OCI-LY1 (cell line): ENCODE measurements around the gene CDK13.
"Not testable (repeated sequence)": the region's sequence is repeated elsewhere in the genome, so short reads cannot be mapped to it uniquely, and the experiment has no call there.

Source experiments
- H2AFZ ChIP-seq: fragments of 200-600 bp; sonication (generic), shearing (Covaris generic); 2 replicates; pipeline ENCODE4 v1.6.0; 2014; ENCODE audit warnings: antibody characterized with exemption, mild to moderate bottlenecking, low read length
- H3F3A ChIP-seq: fragments of 200-600 bp; sonication (generic), shearing (Covaris generic); 2 replicates; pipeline ENCODE4 v1.6.0; 2014; ENCODE audit warnings: mild to moderate bottlenecking, antibody characterized with exemption, low read length, moderate library complexity; ENCODE audit not compliant: insufficient read depth
- H3K27ac ChIP-seq: fragments of 200-600 bp; sonication (generic); 2 replicates; pipeline ENCODE4 v1.5.1; 2014; ENCODE audit warnings: low read length, mixed run types, mild to moderate bottlenecking, low read depth; ENCODE audit not compliant: poor library complexity, severe bottlenecking
- H3K27me3 ChIP-seq: fragments of 200-600 bp; sonication (generic); 2 replicates; pipeline ENCODE4 v1.6.0; 2014; ENCODE audit warnings: antibody characterized with exemption, mild to moderate bottlenecking, low read length, moderate library complexity; ENCODE audit not compliant: insufficient read depth
- H3K36me3 ChIP-seq: fragments of 200-600 bp; sonication (generic); 2 replicates; pipeline ENCODE4 v1.6.1; 2014; ENCODE audit warnings: mild to moderate bottlenecking, antibody characterized with exemption, low read length, moderate library complexity, mixed read lengths; ENCODE audit not compliant: insufficient read depth
- H3K4me1 ChIP-seq: fragments of 200-600 bp; sonication (generic); 2 replicates; pipeline ENCODE4 v1.5.1; 2014; ENCODE audit warnings: mild to moderate bottlenecking, low read length, moderate library complexity; ENCODE audit not compliant: insufficient read depth, severe bottlenecking
- H3K4me2 ChIP-seq: fragments of 200-600 bp; sonication (generic), shearing (Covaris generic); 2 replicates; pipeline ENCODE4 v1.6.1; 2014; ENCODE audit warnings: low read length
- H3K4me3 ChIP-seq: fragments of 200-600 bp; sonication (generic); 2 replicates; pipeline ENCODE4 v1.5.1; 2014; ENCODE audit warnings: low read length, low read depth, mild to moderate bottlenecking, mixed read lengths; ENCODE audit not compliant: poor library complexity, severe bottlenecking
- H3K79me2 ChIP-seq: fragments of 200-600 bp; shearing (Covaris generic); 2 replicates; pipeline ENCODE4 v1.6.1; 2016; ENCODE audit warnings: mixed run types, low read length, mixed read lengths; ENCODE audit not compliant: insufficient read depth
- H3K9ac ChIP-seq: fragments of 200-600 bp; sonication (generic), shearing (Covaris generic); 2 replicates; pipeline ENCODE4 v1.6.1; 2014; ENCODE audit warnings: mild to moderate bottlenecking, low read length, mixed read lengths
- H3K9me2 ChIP-seq: fragments of 200-600 bp; sonication (generic), shearing (Covaris generic); 2 replicates; pipeline ENCODE4 v1.6.1; 2014; ENCODE audit warnings: low read depth, mild to moderate bottlenecking, low read length, mixed read lengths
- H3K9me3 ChIP-seq: fragments of 200-600 bp; shearing (Covaris generic); 2 replicates; pipeline ENCODE4 v1.6.1; 2014; ENCODE audit warnings: low read length, mixed read lengths
- H4K20me1 ChIP-seq: fragments of 200-600 bp; sonication (generic), shearing (Covaris generic); 2 replicates; pipeline ENCODE4 v1.6.0; 2016; ENCODE audit warnings: mild to moderate bottlenecking, low read length; ENCODE audit not compliant: insufficient read depth
- EZH2 ChIP-seq: fragments of 200-600 bp; sonication (generic), shearing (Covaris generic); IDR thresholded peaks from 2 replicates; pipeline ENCODE4 v1.8.0; 2017; ENCODE audit warnings: borderline replicate concordance, mixed run types, mild to moderate bottlenecking, antibody characterized with exemption, low read length, moderate library complexity, mixed read lengths
- TF ChIP-seq, protein P1 (sequence below): fragments of 200-600 bp; sonication (generic), shearing (Covaris generic); IDR thresholded peaks from 2 replicates; pipeline ENCODE4 v1.5.1; 2017; ENCODE audit warnings: mild to moderate bottlenecking, antibody characterized with exemption, low read length, moderate library complexity, mixed read lengths

CDK13 gene

DNA sequence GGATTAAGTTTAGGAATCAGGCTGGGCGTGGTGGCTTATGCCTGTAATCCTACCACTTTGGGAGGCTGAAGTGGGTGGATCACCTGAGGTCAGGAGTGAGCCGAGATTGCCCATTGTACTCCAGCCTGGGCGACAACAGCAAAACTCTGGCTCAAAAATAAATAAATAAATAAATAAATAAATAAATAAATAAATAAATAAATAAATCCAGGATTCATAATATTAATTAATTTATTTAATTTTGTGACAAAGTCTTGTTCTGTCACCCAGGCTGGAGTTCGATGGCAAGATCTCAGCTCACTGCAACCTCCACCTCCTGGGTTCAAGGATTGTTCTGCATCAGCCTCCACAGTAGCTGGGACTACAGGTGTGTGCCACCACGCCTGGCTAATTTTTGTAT, 188.9 kb downstream of the CDK13 start:
- H4K20me1 ChIP-seq: no peaks in the 10 kb centered on the region
- H3K4me2 ChIP-seq: no peak overlapping the region
- no peak overlapping the region for H3K27ac ChIP-seq
- H3K9me2 ChIP-seq: no peaks in the 10 kb centered on the region
- H3K36me3 ChIP-seq: no peaks in the 10 kb centered on the region
- peaks cover 3% of the 10 kb centered on the region for H3K4me1 ChIP-seq
- H3K9ac ChIP-seq: no peak overlapping the region
- H3K9me3 ChIP-seq: no peaks in the 10 kb centered on the region
- no peak overlapping the region for H3K4me3 ChIP-seq
- peaks cover 1% of the 10 kb centered on the region for H3K79me2 ChIP-seq
- H3F3A ChIP-seq: no peaks in the 10 kb centered on the region
- H3K27me3 ChIP-seq: no peaks in the 10 kb centered on the region; the same call in 1 of the 2 replicates
- no peak overlapping the region for H2AFZ ChIP-seq
- no peak for TF ChIP-seq EZH2
- TF ChIP-seq, protein P1, sequence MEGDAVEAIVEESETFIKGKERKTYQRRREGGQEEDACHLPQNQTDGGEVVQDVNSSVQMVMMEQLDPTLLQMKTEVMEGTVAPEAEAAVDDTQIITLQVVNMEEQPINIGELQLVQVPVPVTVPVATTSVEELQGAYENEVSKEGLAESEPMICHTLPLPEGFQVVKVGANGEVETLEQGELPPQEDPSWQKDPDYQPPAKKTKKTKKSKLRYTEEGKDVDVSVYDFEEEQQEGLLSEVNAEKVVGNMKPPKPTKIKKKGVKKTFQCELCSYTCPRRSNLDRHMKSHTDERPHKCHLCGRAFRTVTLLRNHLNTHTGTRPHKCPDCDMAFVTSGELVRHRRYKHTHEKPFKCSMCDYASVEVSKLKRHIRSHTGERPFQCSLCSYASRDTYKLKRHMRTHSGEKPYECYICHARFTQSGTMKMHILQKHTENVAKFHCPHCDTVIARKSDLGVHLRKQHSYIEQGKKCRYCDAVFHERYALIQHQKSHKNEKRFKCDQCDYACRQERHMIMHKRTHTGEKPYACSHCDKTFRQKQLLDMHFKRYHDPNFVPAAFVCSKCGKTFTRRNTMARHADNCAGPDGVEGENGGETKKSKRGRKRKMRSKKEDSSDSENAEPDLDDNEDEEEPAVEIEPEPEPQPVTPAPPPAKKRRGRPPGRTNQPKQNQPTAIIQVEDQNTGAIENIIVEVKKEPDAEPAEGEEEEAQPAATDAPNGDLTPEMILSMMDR: no peak

DNA sequence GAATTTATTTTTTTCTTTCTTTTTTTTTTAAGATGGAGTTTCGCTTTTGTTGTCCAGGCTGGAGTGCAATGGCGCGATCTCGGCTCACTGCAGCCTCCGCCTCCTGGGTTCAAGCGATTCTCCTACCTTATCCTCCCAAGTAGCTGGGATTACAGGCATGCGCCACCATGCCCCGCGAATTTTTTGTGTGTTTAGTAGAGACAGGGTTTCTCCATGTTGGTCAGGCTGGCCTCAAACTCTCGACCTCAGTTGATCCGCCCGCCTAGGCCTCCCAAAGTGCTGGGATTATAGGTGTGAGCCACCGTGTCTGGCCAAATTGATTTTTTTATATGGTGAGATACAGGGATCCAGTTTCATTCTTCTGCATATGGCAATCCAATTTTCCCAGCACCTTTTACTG, 189.8 kb downstream of the CDK13 start:
- not testable (repeated sequence) for H3K27me3 ChIP-seq, H3K4me1 ChIP-seq, H3K9me3 ChIP-seq, H3K9me2 ChIP-seq, H3F3A ChIP-seq, H3K27ac ChIP-seq, H3K4me3 ChIP-seq, H3K36me3 ChIP-seq, H3K4me2 ChIP-seq, H3K9ac ChIP-seq, H3K79me2 ChIP-seq, H4K20me1 ChIP-seq, H2AFZ ChIP-seq

DNA sequence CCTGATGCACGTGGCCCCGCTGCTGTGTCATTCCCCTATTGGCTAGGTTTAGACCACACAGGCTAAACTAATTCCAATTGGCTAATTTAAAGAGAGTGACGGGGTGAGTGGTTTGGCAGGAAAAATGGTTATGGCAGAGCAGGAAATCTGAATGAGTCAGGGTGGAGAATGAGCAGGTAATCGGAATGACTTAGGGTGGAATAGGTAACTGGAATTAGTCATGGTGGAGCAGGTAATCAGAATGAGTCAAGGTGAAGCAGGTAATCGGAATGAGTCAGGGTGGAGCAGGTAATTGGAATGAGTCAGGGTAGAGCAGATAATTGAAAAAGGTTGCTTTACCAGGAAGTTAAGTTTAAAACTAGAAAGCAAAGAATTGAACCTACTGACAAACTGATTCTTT, 191.9 kb downstream of the CDK13 start:
- not testable (repeated sequence) for H3K27ac ChIP-seq

DNA sequence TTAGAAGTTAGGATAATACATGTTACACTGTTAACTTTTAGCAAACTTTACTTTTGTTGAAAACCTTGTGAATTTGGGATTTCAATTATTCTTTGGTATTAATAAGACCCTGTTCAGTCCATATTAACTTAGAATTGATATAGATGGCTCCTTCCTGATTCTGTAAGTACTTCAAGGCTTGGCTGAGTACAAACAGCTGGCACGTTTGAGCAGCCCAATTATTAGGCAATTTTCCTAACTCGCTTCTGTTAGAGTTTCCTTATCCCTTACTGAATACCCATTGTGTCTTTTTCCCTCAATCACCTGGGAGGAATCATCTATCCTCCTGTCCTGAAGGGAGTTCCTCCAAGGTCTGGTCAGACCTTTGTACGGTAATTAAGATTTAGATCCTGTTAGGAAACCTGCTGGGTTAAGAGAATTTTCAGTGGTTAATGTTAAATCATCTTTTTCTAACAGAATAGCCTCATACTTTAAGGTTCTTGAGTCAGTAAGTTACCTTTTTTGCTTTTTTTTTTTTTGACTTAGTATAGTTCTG, 195.6 kb downstream of the CDK13 start:
- H3K27ac ChIP-seq, H3K4me3 ChIP-seq, H3F3A ChIP-seq, H3K36me3 ChIP-seq, H3K9me3 ChIP-seq, H3K4me2 ChIP-seq, H3K4me1 ChIP-seq, H3K9ac ChIP-seq, H4K20me1 ChIP-seq, H2AFZ ChIP-seq, H3K9me2 ChIP-seq, H3K79me2 ChIP-seq, H3K27me3 ChIP-seq: not testable (repeated sequence)

More for the DNA sequence above, 191.9 kb downstream of the CDK13 start:
- H3K79me2 ChIP-seq, H2AFZ ChIP-seq, H3K9me2 ChIP-seq, H3K9me3 ChIP-seq, H3K4me1 ChIP-seq, H3K27me3 ChIP-seq, H3K36me3 ChIP-seq, H3F3A ChIP-seq, H4K20me1 ChIP-seq, H3K9ac ChIP-seq, H3K4me2 ChIP-seq, H3K4me3 ChIP-seq: not testable (repeated sequence)
